ENCODE data around the gene UGCG. TPM values are rescaled to one million over a fixed set of nuclear protein-coding genes. Genes with fewer than 3 reads are reported as not detected.

The UGCG gene
- total and polyA plus RNA-seq, 8 donors = 9.4 to 29.9 (median 13.7) TPM

GRCh38 chr9:111914749-111915424 is 18.3 kb downstream of the UGCG start:
- no peak for TF ChIP-seq CTCF (IDR thresholded peaks at IDR 0.05)
- DNase-seq (no peak), FAIRE-seq (no peak), ATAC-seq (peak in 1 of 4 donors; percentile 24)
- Histone ChIP-seq H3K4me3 (no peak overlapping the region), H3K9me3 (no peaks in the 10 kb centered on the region), H3K36me3 (no peaks in the 10 kb centered on the region), H3K27me3 (no peaks in the 10 kb centered on the region), H3K27ac (no peak overlapping the region), H3K4me1 (peaks cover 7 to 54% (median 34%) of the 10 kb centered on the region in 3 donors)
- intact Hi-C loops (cut with DNase I) = no loop called here
- WGBS, 2 donors = 25 to 30% methylated on average over 4 of the region's 4 CpGs

- intact Hi-C loops (cut with DNase I) = no loop called here
- Histone ChIP-seq H3K4me3 (no peak overlapping the region), H3K27me3 (no peaks in the 10 kb centered on the region), H3K36me3 (no peaks in the 10 kb centered on the region), H3K27ac (no peak overlapping the region), H3K9me3 (no peaks in the 10 kb centered on the region), H3K4me1 (peaks cover 7 to 49% (median 34%) of the 10 kb centered on the region in 3 donors)
- no peak for DNase-seq
- no peak for FAIRE-seq
- ATAC-seq = no peak
- WGBS, 2 donors = 75 to 77% methylated on average over 3 of the region's 3 CpGs
- no peak for TF ChIP-seq CTCF (IDR thresholded peaks at IDR 0.05)
Measured at GRCh38 chr9:111915425-111915758, 18.8 kb downstream of the UGCG start.

- FAIRE-seq (no peak), DNase-seq (no peak), ATAC-seq (no peak)
- Histone ChIP-seq H3K9me3 (no peaks in the 10 kb centered on the region), H3K27ac (peak overlapping the region in 2 of 4 donors; percentile 79 to 84), H3K4me1 (peaks cover 7 to 48% (median 34%) of the 10 kb centered on the region in 3 donors), H3K4me3 (no peak overlapping the region), H3K27me3 (no peaks in the 10 kb centered on the region), H3K36me3 (no peaks in the 10 kb centered on the region)
- WGBS, 2 donors = 61 to 67% methylated on average over 3 of the region's 3 CpGs
- intact Hi-C loops (cut with DNase I) = no loop called here
- TF ChIP-seq CTCF (IDR thresholded peaks at IDR 0.05) = no peak
Measured at GRCh38 chr9:111916234-111916645, 19.6 kb downstream of the UGCG start.

GRCh38 chr9:111917201-111917600 is 20.6 kb downstream of the UGCG start:
- H3K36me3 ChIP-seq = no peaks in the 10 kb centered on the region
- H3K27ac ChIP-seq = peak overlapping the region in 3 of 4 donors; percentile 44 to 84 (median 79)
- no peaks in the 10 kb centered on the region for H3K27me3 ChIP-seq
- peak in 3 of 6 donors; percentile 37 to 65 (median 48) for DNase-seq
- FAIRE-seq = no peak
- H3K4me3 ChIP-seq = peak overlapping the region in 1 of 4 donors; percentile 14
- peak; percentile 85 to 91 (median 88) for ATAC-seq
- TF ChIP-seq CTCF (IDR thresholded peaks at IDR 0.05) = no peak
- intact Hi-C loops (cut with DNase I) = no loop called here
- 14 to 18% methylated on average over 5 of the region's 5 CpGs for WGBS, 2 donors
- peaks cover 7 to 53% (median 39%) of the 10 kb centered on the region in 3 donors for H3K4me1 ChIP-seq
- H3K9me3 ChIP-seq = no peaks in the 10 kb centered on the region

GRCh38 chr9:111917980-111918379 is 21.4 kb downstream of the UGCG start:
- no peaks in the 10 kb centered on the region for H3K36me3 ChIP-seq
- peak; percentile 53 to 62 (median 59) for ATAC-seq
- peaks cover 8 to 61% (median 39%) of the 10 kb centered on the region in 3 donors for H3K4me1 ChIP-seq
- H3K27me3 ChIP-seq = no peaks in the 10 kb centered on the region
- peak overlapping the region in 1 of 4 donors; percentile 14 for H3K4me3 ChIP-seq
- WGBS, 2 donors = 21 to 22% methylated on average over 9 of the region's 9 CpGs
- no peak for TF ChIP-seq CTCF (IDR thresholded peaks at IDR 0.05)
- peak in 5 of 6 donors; percentile 27 to 66 (median 39) for DNase-seq
- H3K27ac ChIP-seq = peak overlapping the region in 3 of 4 donors; percentile 44 to 84 (median 79)
- H3K9me3 ChIP-seq = no peaks in the 10 kb centered on the region
- intact Hi-C loops (cut with DNase I) = no loop called here
- FAIRE-seq = no peak
